Sigmoid colon (tissue), 7 donors: ENCODE measurements around the gene RPL36AL. TPM values are rescaled to one million over a fixed set of nuclear protein-coding genes. Genes with fewer than 3 reads are reported as not detected.

Experiments
- DNase-seq: peaks from one replicate; pipeline ENCODE4 v3.0.0-alpha.2; 2019
- H3K27ac ChIP-seq, 4 donors: fragments of 200-600 bp; sonication (generic); one replicate each; pipeline ENCODE4 v1.5.1; 2016 to 2019; ENCODE audit warnings: mild to moderate bottlenecking in 1 of 4
- H3K27me3 ChIP-seq, 3 donors: fragments of 200-600 bp; sonication (generic); one replicate each; pipeline ENCODE4 v1.5.1; 2019; ENCODE audit warnings: mild to moderate bottlenecking in 1 of 3
- H3K36me3 ChIP-seq, 4 donors: fragments of 200-600 bp; sonication (generic); one replicate each; pipeline ENCODE4 v1.5.1; 2016 to 2019
- H3K4me1 ChIP-seq, 4 donors: fragments of 200-600 bp; sonication (generic); one replicate each; pipeline ENCODE4 v1.5.1; 2017 to 2019
- H3K4me3 ChIP-seq, 4 donors: fragments of 200-600 bp; sonication (generic); one replicate each; pipeline ENCODE4 v1.5.1; 2017 to 2019; ENCODE audit warnings: mild to moderate bottlenecking in 2 of 4, moderate library complexity in 1 of 4
- H3K9me3 ChIP-seq, 4 donors: fragments of 200-600 bp in 3 of 4; sonication (generic) in 3 of 4; one replicate each; pipeline versions ENCODE4 v1.5.1 to v1.6.1; 2013 to 2019
- CTCF ChIP-seq, 4 experiments: fragments of 450-650 bp in 3 of 4; fragments of 200-600 bp in 1 of 4; IDR thresholded peaks; one replicate each; pipeline ENCODE4 v1.5.1; 2016 to 2019; ENCODE audit warnings: antibody characterized with exemption in 4 of 4, mild to moderate bottlenecking in 3 of 4, moderate library complexity in 2 of 4
- EP300 ChIP-seq, 4 donors: sonication (generic); formaldehyde crosslinking; IDR thresholded peaks; one replicate each; pipeline ENCODE4 v1.6.1; 2017; ENCODE audit warnings: antibody characterized with exemption in 4 of 4
- POLR2A ChIP-seq, 2 donors: fragments of 450-650 bp; IDR thresholded peaks; one replicate each; pipeline ENCODE4 v1.6.1; 2016; ENCODE audit warnings: antibody characterized with exemption in 2 of 2, mild to moderate bottlenecking in 2 of 2, moderate library complexity in 2 of 2
- POLR2AphosphoS5 ChIP-seq, 4 donors: sonication (generic); formaldehyde crosslinking; IDR thresholded peaks; one replicate each; pipeline ENCODE4 v1.6.1; 2017; ENCODE audit warnings: antibody characterized with exemption in 4 of 4
- WGBS, 2 donors: extraction: QIAGEN DNeasy Blood & Tissue Kit; methylation state at CpG; one replicate each; pipeline ENCODE4 v1.1.7; 2013; 5-methylcytosine and 5-hydroxymethylcytosine counted together
- intact Hi-C: fragments of 100-400 bp; cut with DNase I; formaldehyde crosslinking; loops from one replicate; pipeline ENCODE4 v1.15.1; 2023
- polyA plus RNA-seq, 3 donors: library from polyadenylated mRNA; stranded (reverse); fragments of 200-250 nt; gene quantifications; one replicate each; pipeline ENCODE4 v1.2.3, GENCODE V29; 2013
- total RNA-seq, 4 donors: library from RNA; depleted of rRNA; stranded (reverse); fragments of >200 nt; gene quantifications; one replicate each; pipeline ENCODE4 v1.1.0, GENCODE V29; 2016
- donor health status: healthy with polysubstance abuse.
- donor health status: Bipolar disorder and iron deficiency.
- donor health status: healthy.

The RPL36AL gene
- total and polyA plus RNA-seq, 7 donors: 183 to 799 (median 446) TPM

- intact Hi-C loops: no loop called here
- no peak for TF ChIP-seq POLR2AphosphoS5 (IDR thresholded peaks at IDR 0.05)
- no peak for TF ChIP-seq EP300 (IDR thresholded peaks at IDR 0.05)
- TF ChIP-seq POLR2A (IDR thresholded peaks at IDR 0.05): no peak
- TF ChIP-seq CTCF (IDR thresholded peaks at IDR 0.05): no peak
- H3K27me3 ChIP-seq: no peaks in the 10 kb centered on the region
These were observed 6.2 kb downstream of the RPL36AL start for GRCh38 chr14:49614196-49614595.

GRCh38 chr14:49612671-49613070 lies 7.8 kb downstream of the RPL36AL start:
- Histone ChIP-seq H3K4me3 (no peak overlapping the region), H3K27me3 (no peaks in the 10 kb centered on the region), H3K36me3 (peaks cover 0 to 2% (median under 1%) of the 10 kb centered on the region in 4 donors), H3K9me3 (no peaks in the 10 kb centered on the region), H3K27ac (no peak overlapping the region), H3K4me1 (no peaks in the 10 kb centered on the region)
- WGBS, 2 donors: 94% methylated on average over 8 of the region's 8 CpGs
- intact Hi-C loops: no loop called here
- DNase-seq: no peak
- TF ChIP-seq POLR2AphosphoS5 (IDR thresholded peaks at IDR 0.05) (no peak), POLR2A (IDR thresholded peaks at IDR 0.05) (no peak), CTCF (IDR thresholded peaks at IDR 0.05) (no peak), EP300 (IDR thresholded peaks at IDR 0.05) (no peak)

More at GRCh38 chr14:49614196-49614595, 6.2 kb downstream of the RPL36AL start:
- Histone ChIP-seq H3K27ac (no peak overlapping the region), H3K4me3 (no peak overlapping the region), H3K9me3 (no peaks in the 10 kb centered on the region), H3K4me1 (peaks cover 0 to 7% (median 3%) of the 10 kb centered on the region in 4 donors), H3K36me3 (peaks cover 0 to 14% (median 3%) of the 10 kb centered on the region in 4 donors)
- 96 to 97% methylated on average over 2 of the region's 2 CpGs for WGBS, 2 donors
- no peak for DNase-seq

GRCh38 chr14:49612251-49612650 lies 8.2 kb downstream of the RPL36AL start:
- 92 to 93% methylated on average over 4 of the region's 4 CpGs for WGBS, 2 donors
- intact Hi-C loops: no loop called here

GRCh38 chr14:49607583-49607982 lies 12.8 kb downstream of the RPL36AL start:
- Histone ChIP-seq H3K9me3 (no peaks in the 10 kb centered on the region), H3K27me3 (no peaks in the 10 kb centered on the region), H3K27ac (no peak overlapping the region), H3K36me3 (peaks cover 0 to 13% (median 1%) of the 10 kb centered on the region in 4 donors), H3K4me1 (no peaks in the 10 kb centered on the region), H3K4me3 (no peak overlapping the region)
- DNase-seq: no peak
- intact Hi-C loops: no loop called here
- 44 to 93% methylated on average over 6 of the region's 6 CpGs for WGBS, 2 donors
- no peak for TF ChIP-seq EP300 (IDR thresholded peaks at IDR 0.05)
- no peak for TF ChIP-seq CTCF (IDR thresholded peaks at IDR 0.05)
- no peak for TF ChIP-seq POLR2A (IDR thresholded peaks at IDR 0.05)

More at GRCh38 chr14:49612251-49612650, 8.2 kb downstream of the RPL36AL start:
- TF ChIP-seq POLR2A (IDR thresholded peaks at IDR 0.05) (no peak), CTCF (IDR thresholded peaks at IDR 0.05) (no peak), POLR2AphosphoS5 (IDR thresholded peaks at IDR 0.05) (no peak), EP300 (IDR thresholded peaks at IDR 0.05) (no peak)
- Histone ChIP-seq H3K9me3 (no peaks in the 10 kb centered on the region), H3K27me3 (no peaks in the 10 kb centered on the region), H3K27ac (no peak overlapping the region), H3K36me3 (peaks cover 0 to 3% (median 0%) of the 10 kb centered on the region in 4 donors), H3K4me1 (no peaks in the 10 kb centered on the region), H3K4me3 (no peak overlapping the region)
- no peak for DNase-seq
